Occipital lobe (tissue), 2 donors: ENCODE data around the gene LMAN1L. TPM values are rescaled to one million over a fixed set of nuclear protein-coding genes. Genes with fewer than 3 reads are reported as not detected.

Source experiments
- DNase-seq: peaks from one replicate; lab custom pipeline; 2025; lab: John Stamatoyannopoulos, UW
- total RNA-seq: library from RNA; depleted of rRNA; stranded (reverse); fragments of >200 nt; gene quantifications from one replicate; pipeline ENCODE4 v1.2.3, GENCODE V29; 2014

Gene LMAN1L
- total RNA-seq, 1 donor from 2014 or later, result not detected

- no peak for DNase-seq
Measured at GRCh38 chr15:74815121-74815934, 2.7 kb downstream of the LMAN1L start.

- no peak for DNase-seq
Measured at GRCh38 chr15:74815961-74816360, 3.3 kb downstream of the LMAN1L start.

DNA sequence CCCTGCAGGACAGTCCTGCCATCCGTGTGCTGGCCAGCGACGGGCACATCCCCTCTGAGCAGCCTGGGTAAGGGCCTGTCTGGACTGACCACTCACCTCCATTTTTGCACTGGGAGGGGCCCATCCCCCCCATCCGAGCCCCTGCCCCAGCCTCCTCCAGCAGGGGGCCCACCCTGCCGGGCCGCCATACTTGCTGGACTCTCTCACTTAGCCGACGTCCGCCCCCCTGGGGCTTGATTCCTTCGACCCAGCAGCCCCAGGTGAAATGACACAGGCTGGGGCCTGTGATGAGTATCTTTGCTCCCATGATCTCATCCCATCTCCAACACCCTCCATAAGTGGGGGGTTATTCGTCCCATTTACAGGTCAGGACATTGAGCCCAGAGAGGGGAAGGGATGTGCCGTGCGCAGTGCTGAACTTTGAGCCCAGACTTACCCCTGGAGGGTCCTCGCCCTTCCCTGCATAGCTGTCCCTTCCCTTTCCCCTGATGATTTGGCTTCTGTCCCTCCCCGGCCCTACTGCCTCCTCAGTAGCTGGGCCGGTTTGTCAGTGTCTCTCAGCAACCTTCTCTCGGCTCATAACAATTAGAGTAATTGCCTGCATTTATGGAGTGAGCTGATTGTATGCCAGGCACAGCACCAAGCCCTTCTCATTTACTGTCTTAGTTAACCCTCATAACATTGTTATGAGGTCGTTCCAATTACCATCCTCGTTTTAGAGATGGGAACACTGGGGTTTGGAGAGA, 4.2 kb downstream of the LMAN1L start:
- no peak for DNase-seq

- DNase-seq, result no peak
Measured at GRCh38 chr15:74817370-74817737, 4.7 kb downstream of the LMAN1L start.

- DNase-seq, result no peak
Measured at GRCh38 chr15:74820056-74820455, 7.4 kb downstream of the LMAN1L start.

GRCh38 chr15:74821091-74821789, 8.6 kb downstream of the LMAN1L start:
- no peak for DNase-seq

DNA sequence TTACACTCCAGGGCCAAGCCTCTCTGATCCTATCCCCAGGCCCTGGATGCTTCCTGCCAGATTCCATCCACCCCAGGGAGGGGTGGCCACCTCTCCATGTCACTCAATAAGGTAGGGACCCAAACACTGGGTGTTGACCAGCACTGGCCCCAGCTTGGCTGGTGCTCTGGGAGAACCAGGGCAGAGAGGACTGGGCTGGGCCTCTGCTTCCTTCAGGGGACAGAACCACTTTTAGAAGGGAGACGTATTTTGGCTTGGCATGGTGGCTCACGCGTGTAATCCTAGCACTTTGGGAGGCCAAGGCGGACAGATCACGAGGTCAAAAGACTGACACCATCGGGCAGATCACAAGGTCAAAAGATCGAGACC, 9.1 kb downstream of the LMAN1L start:
- DNase-seq, result no peak

- DNase-seq, result no peak
Measured at GRCh38 chr15:74822233-74822632, 9.6 kb downstream of the LMAN1L start.

DNA sequence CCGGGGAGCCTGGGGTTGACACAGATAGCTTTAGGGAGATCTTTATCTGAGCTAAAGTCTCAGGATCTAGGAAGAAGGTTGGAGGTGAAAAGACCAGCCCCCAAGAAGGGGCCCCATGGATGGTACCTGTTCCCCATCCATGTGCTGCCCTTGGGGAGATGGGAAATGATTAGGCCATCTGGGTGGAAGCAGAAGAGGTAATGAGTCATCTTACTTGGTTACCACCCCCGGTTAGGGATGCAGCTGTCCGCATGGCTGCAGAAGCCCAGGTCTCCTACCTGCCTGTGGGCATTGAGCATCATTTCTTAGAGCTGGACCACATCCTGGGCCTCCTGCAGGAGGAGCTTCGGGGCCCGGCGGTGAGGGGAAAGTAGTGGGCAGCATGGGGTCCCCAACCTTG, 10.7 kb downstream of the LMAN1L start:
- no peak for DNase-seq

DNA sequence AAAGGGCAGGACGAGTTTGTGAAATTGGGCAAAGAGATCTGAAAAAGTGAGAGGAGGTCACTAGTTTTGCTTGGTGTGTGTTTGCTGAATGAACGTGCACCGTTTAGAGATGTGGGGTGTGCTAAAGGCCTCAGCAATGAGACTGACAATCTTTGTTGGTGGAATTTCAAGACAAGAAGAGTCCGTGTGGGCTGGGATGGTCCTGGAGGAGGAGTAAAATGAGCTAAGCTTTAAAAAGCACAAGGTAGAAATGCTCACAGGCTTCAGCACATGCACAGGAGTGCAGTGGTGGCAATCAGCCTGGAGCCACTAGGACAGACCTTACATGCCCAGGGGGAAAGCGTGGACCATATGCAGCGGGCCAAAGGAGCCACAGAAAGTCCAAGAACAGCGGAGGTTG, 12.3 kb downstream of the LMAN1L start:
- DNase-seq, result no peak

DNA sequence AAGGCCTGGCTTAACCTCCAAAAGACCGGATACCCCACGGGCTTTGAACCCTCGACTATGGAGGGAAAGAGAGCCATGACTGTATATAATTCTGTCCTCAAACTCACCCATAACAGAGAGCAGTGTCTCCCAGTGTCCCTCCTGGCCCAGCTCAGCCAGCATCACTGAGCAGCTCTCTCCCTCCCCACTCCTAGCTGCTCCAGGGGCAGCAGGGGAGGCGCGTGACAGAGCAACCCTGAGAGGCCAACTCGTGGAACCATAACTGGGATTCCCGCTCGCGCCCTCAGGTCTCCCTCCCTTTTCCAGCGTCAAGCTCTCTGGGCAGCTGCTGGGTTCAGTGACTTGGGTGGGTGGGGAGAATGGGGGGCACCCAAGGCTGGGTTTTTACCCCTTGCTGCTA, 13.2 kb downstream of the LMAN1L start:
- no peak for DNase-seq

GRCh38 chr15:74826364-74826819, 13.8 kb downstream of the LMAN1L start, which contains the start of gene CPLX3:
CPLX3 (plus strand) TSS chr15:74826627; CDS start chr15:74826704, 77 bp downstream.
- DNase-seq, result no peak

DNA sequence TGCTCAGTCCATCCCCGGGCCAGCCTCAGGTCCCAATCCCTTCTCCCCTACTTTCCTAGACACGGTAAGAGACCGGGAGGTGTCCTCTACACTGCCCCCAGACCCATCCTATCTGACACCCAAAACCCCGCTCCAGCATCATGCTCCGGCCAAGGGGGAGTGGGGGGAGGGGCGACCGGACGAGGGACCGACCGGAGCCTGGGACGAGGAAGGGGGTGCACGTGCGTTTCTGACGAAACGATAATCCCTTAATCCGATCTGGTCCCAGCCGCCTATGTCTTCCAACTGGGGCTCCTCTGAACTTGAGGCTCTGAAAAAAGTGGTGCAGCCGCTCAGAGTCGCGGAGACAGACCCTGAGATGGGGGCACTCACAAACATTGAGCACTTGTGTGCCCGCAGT, 14.3 kb downstream of the LMAN1L start:
- DNase-seq, result no peak

DNA sequence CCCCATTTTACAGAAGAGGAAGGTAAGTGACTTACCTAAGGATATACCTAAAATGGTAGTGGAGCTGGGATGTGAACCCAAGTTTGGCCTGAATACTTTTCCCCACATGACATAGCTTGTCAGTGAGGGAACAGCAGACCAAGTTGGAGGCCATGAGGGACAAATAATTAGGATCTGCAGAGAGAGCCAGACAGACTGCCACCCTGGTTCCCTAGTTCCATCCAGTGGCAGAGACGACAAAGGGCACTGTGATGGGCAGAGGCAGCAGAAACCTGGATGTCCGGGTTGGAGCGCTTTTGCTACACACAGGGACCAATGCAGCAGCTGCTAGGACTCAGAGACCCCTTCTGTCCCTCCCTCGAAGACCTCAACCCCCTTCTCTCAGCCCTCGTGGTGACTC, 15.0 kb downstream of the LMAN1L start:
- no peak for DNase-seq

DNA sequence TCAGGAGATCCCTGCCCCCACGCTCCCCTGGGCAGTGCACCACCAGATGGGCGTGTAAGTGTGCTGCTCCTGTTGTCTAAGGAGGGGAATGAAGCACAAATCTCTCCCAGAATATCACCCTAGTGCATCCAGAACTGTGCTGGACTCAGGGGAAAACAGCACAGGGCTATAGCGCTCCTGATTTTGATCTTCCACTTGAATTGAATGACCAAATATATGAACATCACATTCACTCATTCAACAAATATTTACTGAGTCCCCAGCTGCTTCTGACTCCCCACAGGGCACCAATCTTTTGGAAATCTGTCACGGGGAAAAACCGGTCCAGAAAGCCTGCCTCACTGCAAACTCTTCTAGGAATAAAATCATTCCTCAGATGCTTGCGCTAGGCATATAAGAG, 16.2 kb downstream of the LMAN1L start:
- no peak for DNase-seq

- no peak for DNase-seq
Measured at GRCh38 chr15:74829486-74829885, 16.9 kb downstream of the LMAN1L start.

- DNase-seq, result no peak
Measured at GRCh38 chr15:74829991-74830390, 17.4 kb downstream of the LMAN1L start.

DNA sequence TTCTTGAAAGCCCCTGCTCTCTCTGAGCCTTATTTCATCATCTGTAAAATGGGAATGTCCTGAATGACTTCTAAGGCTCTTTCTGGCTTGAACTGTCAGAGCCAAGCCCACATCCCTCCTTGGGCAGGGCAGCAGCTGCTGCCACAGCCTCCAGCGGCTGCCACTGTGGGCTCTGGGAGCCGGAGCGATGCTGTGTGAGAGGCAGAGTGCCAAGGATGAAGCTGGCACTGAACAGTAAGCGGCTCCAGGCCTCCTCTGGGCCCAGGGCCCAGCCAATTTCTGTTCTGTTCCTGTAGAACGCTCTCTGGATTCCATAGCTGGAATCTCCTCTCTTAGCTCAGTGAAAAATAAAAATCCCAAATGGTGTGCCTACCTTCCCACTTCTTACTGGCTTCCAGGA, 18.2 kb downstream of the LMAN1L start:
- peak; percentile 57 for DNase-seq

DNA sequence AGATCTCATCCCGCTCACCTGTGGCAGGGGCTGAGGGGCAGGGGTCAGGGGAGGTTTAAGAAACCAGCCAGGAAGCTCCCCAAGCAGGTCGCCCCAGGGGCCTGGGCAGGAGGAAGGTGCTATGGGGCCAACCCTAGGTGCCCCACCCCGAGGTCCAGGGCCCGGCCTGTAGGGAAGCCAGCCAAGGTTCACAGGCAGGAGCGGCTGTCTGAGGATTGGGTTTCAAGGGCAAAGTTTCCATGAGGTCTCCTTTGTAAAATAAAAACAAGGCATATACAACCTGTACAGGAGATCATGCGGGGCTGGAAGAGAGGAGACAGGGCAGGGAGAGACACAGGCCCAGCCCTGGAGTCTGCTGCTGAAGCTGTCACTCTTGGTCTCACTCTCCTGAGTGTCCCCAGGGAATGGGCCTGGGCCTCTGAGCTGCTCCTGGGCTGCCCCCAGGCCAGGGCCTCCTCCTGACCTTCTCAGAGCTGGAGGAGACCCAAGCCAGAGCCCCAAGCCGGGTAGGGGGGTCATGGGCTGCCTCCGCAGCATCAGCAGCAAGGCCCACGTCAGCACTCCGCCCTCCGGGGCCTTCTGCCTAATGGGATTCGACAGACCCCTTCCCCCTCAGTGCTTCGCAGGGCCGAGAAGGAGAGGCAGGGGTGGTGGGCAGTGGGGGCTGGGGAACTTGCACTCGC, 19.3 kb downstream of the LMAN1L start:
- no peak for DNase-seq

- no peak for DNase-seq
Measured at GRCh38 chr15:74832826-74833225, 20.2 kb downstream of the LMAN1L start.

DNA sequence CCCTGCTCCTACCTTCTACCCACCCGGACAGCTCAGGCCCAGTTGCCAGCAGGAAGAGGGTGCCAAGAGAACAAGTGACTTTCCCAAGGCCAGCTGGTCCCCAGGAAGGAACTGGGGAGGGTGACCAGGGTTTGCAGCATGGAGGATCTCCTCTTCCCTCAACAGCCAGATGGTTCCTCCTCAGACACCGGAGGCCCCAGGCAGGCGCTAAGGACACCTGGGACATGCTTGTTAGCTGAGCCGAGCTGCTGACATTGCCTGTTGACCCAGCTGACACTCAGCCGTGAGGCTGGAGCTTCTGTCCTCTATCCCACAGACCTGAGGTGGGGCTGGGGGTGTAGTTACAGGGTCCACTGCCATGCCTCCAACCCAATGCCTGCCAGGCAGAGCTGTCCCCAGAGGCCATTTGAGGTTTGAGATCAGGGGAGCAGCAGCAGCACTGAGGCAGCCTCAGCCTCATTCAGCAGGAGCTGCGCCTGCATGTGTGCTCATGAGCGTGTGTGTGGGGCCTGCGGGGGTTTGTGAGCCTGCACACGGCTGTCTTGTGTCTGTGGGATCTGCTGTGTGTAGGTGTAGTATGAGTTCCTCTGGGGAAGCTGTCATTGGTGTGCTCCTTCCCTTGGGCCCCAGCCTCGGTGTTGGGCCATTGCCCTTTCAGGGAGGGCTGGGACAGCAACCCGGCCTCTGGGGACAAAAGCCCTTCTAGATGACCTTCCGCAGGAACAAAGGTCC, 20.9 kb downstream of the LMAN1L start:
- no peak for DNase-seq
